Measurements from ENCODE around the gene GRIA4.

GRIA4 gene

GRCh38 chr11:105793092-105793491, 183.2 kb downstream of the GRIA4 start:
- DNase-seq, result no peak

- DNase-seq, result no peak
These were observed 189.4 kb downstream of the GRIA4 start for GRCh38 chr11:105799263-105799662.

GRCh38 chr11:105799728-105800462, 190.0 kb downstream of the GRIA4 start:
- DNase-seq, result peak; percentile 10

- DNase-seq, result no peak
These were observed 192.5 kb downstream of the GRIA4 start for GRCh38 chr11:105802390-105802789.

- no peak for DNase-seq
These were observed 201.4 kb downstream of the GRIA4 start for GRCh38 chr11:105811242-105811641.

GRCh38 chr11:105821372-105821771, 211.5 kb downstream of the GRIA4 start:
- DNase-seq, result no peak

- no peak for DNase-seq
These were observed 211.9 kb downstream of the GRIA4 start for GRCh38 chr11:105821781-105822180.

GRCh38 chr11:105823495-105824033, 213.7 kb downstream of the GRIA4 start:
- DNase-seq, result no peak

GRCh38 chr11:105824457-105825013, 214.7 kb downstream of the GRIA4 start:
- no peak for DNase-seq

GRCh38 chr11:105825141-105825540, 215.3 kb downstream of the GRIA4 start:
- no peak for DNase-seq

- DNase-seq, result peak; percentile 1
These were observed 218.0 kb downstream of the GRIA4 start for GRCh38 chr11:105827906-105828305.

- peak; percentile 76 for DNase-seq
These were observed 219.2 kb downstream of the GRIA4 start for GRCh38 chr11:105829084-105829483.

- DNase-seq, result no peak
These were observed 224.6 kb downstream of the GRIA4 start for GRCh38 chr11:105834461-105834860.

- DNase-seq, result no peak
These were observed 229.0 kb downstream of the GRIA4 start for GRCh38 chr11:105838668-105839384.

- DNase-seq, result no peak
These were observed 230.5 kb downstream of the GRIA4 start for GRCh38 chr11:105840391-105840790.

- no peak for DNase-seq
These were observed 242.5 kb downstream of the GRIA4 start for GRCh38 chr11:105852403-105852802.

- no peak for DNase-seq
These were observed 244.4 kb downstream of the GRIA4 start for GRCh38 chr11:105854269-105854668.

- no peak for DNase-seq
These were observed 247.1 kb downstream of the GRIA4 start for GRCh38 chr11:105856954-105857353.

GRCh38 chr11:105857728-105858127, 247.9 kb downstream of the GRIA4 start:
- no peak for DNase-seq

- no peak for DNase-seq
These were observed 249.0 kb downstream of the GRIA4 start for GRCh38 chr11:105858841-105859240.

- DNase-seq, result no peak
These were observed 250.2 kb downstream of the GRIA4 start for GRCh38 chr11:105860105-105860504.

- DNase-seq, result no peak
These were observed 251.4 kb downstream of the GRIA4 start for GRCh38 chr11:105861225-105861624.

- peak; percentile 39 for DNase-seq
These were observed 253.0 kb downstream of the GRIA4 start for GRCh38 chr11:105862736-105863367.
